ENCODE data around the gene BCL2L14. TPM values are rescaled to one million over a fixed set of nuclear protein-coding genes. Genes with fewer than 3 reads are reported as not detected.
A peak's percentile ranks its signal among the peaks of the same experiment; 100 is the strongest.

BCL2L14 gene
- total and polyA plus RNA-seq, 4 experiments from 2014 or later = 0.41 to 1.9 (median 1.5) TPM

GRCh38 chr12:12028668-12029402, 41.9 kb upstream of the BCL2L14 start:
- H3K4me1 ChIP-seq (ENCODE audit: insufficient read depth, low read length) = peaks cover 43% of the 10 kb centered on the region
- no peak for DNase-seq
- Mint-ChIP-seq H3K36me3 (peaks cover 3 to 15% of the 10 kb centered on the region in 2 donors), H3K4me3 (no peak overlapping the region), H3K27me3 (no peaks in the 10 kb centered on the region), H3K9me3 (peaks cover 2 to 20% (median 11%) of the 10 kb centered on the region in 8 donors), H3K4me1 (peaks cover 40 to 47% (median 43%) of the 10 kb centered on the region in 4 donors), H3K27ac (peak overlapping the region in 4 of 7 donors; percentile 2 to 88 (median 66))
- no peaks in the 10 kb centered on the region for H3K27me3 ChIP-seq (ENCODE audit: insufficient read depth, low read length)
- H3K4me3 ChIP-seq (ENCODE audit: low read length in 2 of 2) = no peak overlapping the region
- H3K9me3 ChIP-seq (ENCODE audit: control insufficient read depth in 1 of 2, low read length in 2 of 2) = peaks cover 0 to 3% of the 10 kb centered on the region in 2 donors
- H3K36me3 ChIP-seq (ENCODE audit: insufficient read depth, low read length) = no peaks in the 10 kb centered on the region
- CTCF ChIA-PET (ENCODE audit: partially characterized antibody) = interaction anchor here (1.0 to 1.8 kb wide), 5 partner anchors 20 to 448 kb away, joined by 3 to 9 read pairs (median 3); no protein-coding TSS in a partner anchor
- intact Hi-C loops (cut with micrococcal nuclease) = no loop called here
- no peak overlapping the region for H3K27ac ChIP-seq (ENCODE audit: low read depth, low read length)
- POLR2A ChIA-PET (ENCODE audit: partially characterized antibody) = interaction anchor here (1.5 kb wide), 1 partner anchor 20 kb away, joined by 6 read pairs; no protein-coding TSS in a partner anchor

DNA sequence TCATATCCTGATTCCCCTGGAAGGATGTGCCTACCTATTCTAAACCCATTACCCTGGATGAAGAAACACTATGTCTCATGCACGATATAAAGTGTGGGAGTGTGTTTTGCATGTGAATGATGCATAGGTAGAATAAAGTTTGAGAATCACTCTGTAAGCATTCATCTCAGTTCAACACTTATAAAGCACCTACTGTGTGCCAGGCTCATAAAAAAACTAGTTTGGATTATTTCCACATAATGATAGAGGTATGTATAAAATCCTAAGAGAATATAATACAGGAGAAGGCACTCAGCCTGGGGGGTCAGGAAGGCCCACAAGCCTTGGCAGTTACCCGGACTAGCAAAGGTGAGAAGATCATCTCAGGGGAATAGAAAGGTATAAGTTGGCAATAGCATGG, 41.1 kb upstream of the BCL2L14 start:
- H3K36me3 ChIP-seq (ENCODE audit: insufficient read depth, low read length) = no peaks in the 10 kb centered on the region
- Mint-ChIP-seq H3K27me3 (no peaks in the 10 kb centered on the region), H3K36me3 (peaks cover 3 to 15% of the 10 kb centered on the region in 2 donors), H3K27ac (peak overlapping the region in 5 of 7 donors; percentile 24 to 79 (median 69)), H3K4me1 (peaks cover 35 to 39% (median 36%) of the 10 kb centered on the region in 4 donors), H3K9me3 (peaks cover 2 to 20% (median 11%) of the 10 kb centered on the region in 8 donors), H3K4me3 (no peak overlapping the region)
- CTCF ChIA-PET (ENCODE audit: partially characterized antibody) = interaction anchor here (0.6 to 1.8 kb wide), 5 partner anchors 21 to 449 kb away, joined by 3 to 9 read pairs (median 5); no protein-coding TSS in a partner anchor
- H3K4me1 ChIP-seq (ENCODE audit: insufficient read depth, low read length) = peaks cover 35% of the 10 kb centered on the region
- no peaks in the 10 kb centered on the region for H3K27me3 ChIP-seq (ENCODE audit: insufficient read depth, low read length)
- H3K27ac ChIP-seq (ENCODE audit: low read depth, low read length) = no peak overlapping the region
- POLR2A ChIA-PET (ENCODE audit: partially characterized antibody) = interaction anchor here (1.5 kb wide), 1 partner anchor 21 kb away, joined by 6 read pairs; no protein-coding TSS in a partner anchor
- intact Hi-C loops (cut with micrococcal nuclease) = loop anchor here (5.0 kb wide), 2 partner anchors 152 to 302 kb away; no protein-coding TSS in a partner anchor
- DNase-seq = no peak
- H3K4me3 ChIP-seq (ENCODE audit: low read length in 2 of 2) = no peak overlapping the region
- H3K9me3 ChIP-seq (ENCODE audit: control insufficient read depth in 1 of 2, low read length in 2 of 2) = peaks cover 0 to 3% of the 10 kb centered on the region in 2 donors

- Mint-ChIP-seq H3K4me3 (peak overlapping the region; percentile 77 to 93 (median 86)), H3K27ac (peak overlapping the region; percentile 77 to 96 (median 92)), H3K4me1 (peaks cover 22 to 24% (median 24%) of the 10 kb centered on the region in 4 donors), H3K9me3 (peaks cover 0 to 7% (median 0%) of the 10 kb centered on the region in 8 donors), H3K27me3 (no peaks in the 10 kb centered on the region), H3K36me3 (peaks cover 0 to 2% of the 10 kb centered on the region in 2 donors)
- ChIA-PET POLR2A (ENCODE audit: partially characterized antibody) (interaction anchor here (0.7 to 3.8 kb wide), 12 partner anchors 22 to 451 kb away, joined by 3 to 72 read pairs (median 8); partner anchors contain the start of gene ETV6), CTCF (ENCODE audit: partially characterized antibody) (interaction anchor here (0.8 to 9.6 kb wide), 55 partner anchors 9 to 544 kb away, joined by 3 to 388 read pairs (median 6); partner anchors contain the start of gene ETV6)
- Histone ChIP-seq H3K9me3 (ENCODE audit: control insufficient read depth in 1 of 2, low read length in 2 of 2) (no peaks in the 10 kb centered on the region), H3K4me1 (ENCODE audit: insufficient read depth, low read length) (peaks cover 20% of the 10 kb centered on the region), H3K27me3 (ENCODE audit: insufficient read depth, low read length) (no peaks in the 10 kb centered on the region), H3K4me3 (ENCODE audit: low read length in 2 of 2) (peak overlapping the region in 1 of 2 donors; percentile 80), H3K36me3 (ENCODE audit: insufficient read depth, low read length) (no peaks in the 10 kb centered on the region), H3K27ac (ENCODE audit: low read depth, low read length) (peak overlapping the region; percentile 19)
- intact Hi-C loops (cut with micrococcal nuclease) = loop anchor here (1.0 to 5.0 kb wide), 5 partner anchors 51 to 305 kb away; no protein-coding TSS in a partner anchor
- peak in 1 of 5 donors; percentile 11 for DNase-seq
These were observed 38.4 kb upstream of the BCL2L14 start for GRCh38 chr12:12032260-12032791.

DNA sequence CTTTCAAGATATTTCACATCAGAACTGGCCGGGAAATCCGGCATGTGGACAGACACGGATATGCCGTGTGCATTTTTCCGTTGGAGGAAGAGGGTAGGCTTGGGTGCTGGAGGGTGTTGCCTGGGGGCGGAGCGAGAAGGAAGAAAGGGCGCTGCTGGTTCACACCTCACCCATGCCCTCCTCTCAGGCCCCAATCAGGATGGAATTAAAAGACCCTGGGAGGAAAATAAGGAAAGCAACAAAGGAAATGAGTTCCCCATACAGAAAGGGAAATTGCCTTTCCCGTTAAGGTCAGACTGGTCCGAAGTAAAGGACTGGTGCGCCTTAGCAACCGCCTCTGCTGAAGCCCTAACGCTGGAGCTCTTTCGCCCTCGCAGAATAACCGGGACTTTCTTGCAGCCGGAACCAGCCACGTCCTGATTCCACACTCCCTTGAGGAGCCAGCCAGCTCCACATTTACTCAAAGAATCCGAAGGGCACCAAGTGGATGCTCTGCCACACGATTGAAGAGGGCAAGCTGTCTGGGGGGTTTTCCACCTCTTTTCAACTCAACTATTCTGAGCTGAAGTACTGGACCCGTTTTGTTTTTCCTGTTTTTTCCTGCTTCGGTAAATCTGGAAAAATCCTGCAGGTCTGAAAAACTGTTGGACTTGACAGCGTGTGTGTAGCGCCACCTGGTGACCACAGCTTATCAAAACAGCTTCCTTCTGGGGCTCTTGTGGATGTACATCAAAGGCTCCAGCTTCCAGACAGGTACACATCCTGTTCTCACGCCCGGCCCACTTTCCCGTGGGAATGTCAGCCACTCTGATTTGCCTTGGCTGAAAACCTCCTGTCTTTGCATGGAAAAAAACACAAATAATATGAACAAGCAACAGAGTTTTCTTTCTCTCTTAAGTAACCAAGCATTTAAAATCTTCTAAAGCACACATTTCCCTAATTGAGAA, 37.6 kb upstream of the BCL2L14 start:
- ChIA-PET CTCF (ENCODE audit: partially characterized antibody) (interaction anchor here (0.7 to 9.6 kb wide), 85 partner anchors 8 to 545 kb away, joined by 3 to 388 read pairs (median 5); partner anchors contain the start of gene ETV6), POLR2A (ENCODE audit: partially characterized antibody) (interaction anchor here (1.0 to 3.8 kb wide), 15 partner anchors 23 to 487 kb away, joined by 3 to 72 read pairs (median 7); partner anchors contain the start of gene ETV6)
- Histone ChIP-seq H3K36me3 (ENCODE audit: insufficient read depth, low read length) (no peaks in the 10 kb centered on the region), H3K27ac (ENCODE audit: low read depth, low read length) (peak overlapping the region; percentile 53), H3K27me3 (ENCODE audit: insufficient read depth, low read length) (no peaks in the 10 kb centered on the region), H3K4me1 (ENCODE audit: insufficient read depth, low read length) (peaks cover 20% of the 10 kb centered on the region), H3K4me3 (ENCODE audit: low read length in 2 of 2) (peak overlapping the region; percentile 52 to 80), H3K9me3 (ENCODE audit: control insufficient read depth in 1 of 2, low read length in 2 of 2) (no peaks in the 10 kb centered on the region)
- H3K4me1 Mint-ChIP-seq = peaks cover 19 to 24% (median 21%) of the 10 kb centered on the region in 4 donors
- peak overlapping the region; percentile 77 to 96 (median 92) for H3K27ac Mint-ChIP-seq
- no peaks in the 10 kb centered on the region for H3K36me3 Mint-ChIP-seq
- peak; percentile 66 to 74 (median 70) for DNase-seq
- peak overlapping the region; percentile 77 to 93 (median 86) for H3K4me3 Mint-ChIP-seq
- H3K27me3 Mint-ChIP-seq = peaks cover 0 to 3% of the 10 kb centered on the region in 2 donors
- intact Hi-C loops (cut with micrococcal nuclease) = loop anchor here (1.0 to 5.0 kb wide), 10 partner anchors 25 to 479 kb away; partner anchors contain the start of gene ETV6
- H3K9me3 Mint-ChIP-seq = peaks cover 0 to 2% (median 0%) of the 10 kb centered on the region in 8 donors

GRCh38 chr12:12033824-12034223, 36.9 kb upstream of the BCL2L14 start:
- H3K36me3 Mint-ChIP-seq = no peaks in the 10 kb centered on the region
- H3K9me3 Mint-ChIP-seq = peaks cover 0 to 1% (median 0%) of the 10 kb centered on the region in 8 donors
- Histone ChIP-seq H3K4me3 (ENCODE audit: low read length in 2 of 2) (no peak overlapping the region), H3K9me3 (ENCODE audit: control insufficient read depth in 1 of 2, low read length in 2 of 2) (no peaks in the 10 kb centered on the region), H3K27ac (ENCODE audit: low read depth, low read length) (no peak overlapping the region), H3K4me1 (ENCODE audit: insufficient read depth, low read length) (peaks cover 20% of the 10 kb centered on the region), H3K27me3 (ENCODE audit: insufficient read depth, low read length) (no peaks in the 10 kb centered on the region), H3K36me3 (ENCODE audit: insufficient read depth, low read length) (no peaks in the 10 kb centered on the region)
- no peak for DNase-seq
- H3K27ac Mint-ChIP-seq = peak overlapping the region in 4 of 7 donors; percentile 1 to 83 (median 45)
- intact Hi-C loops (cut with micrococcal nuclease) = loop anchor here (1.0 to 5.0 kb wide), 9 partner anchors 26 to 480 kb away; partner anchors contain the start of gene ETV6
- H3K27me3 Mint-ChIP-seq = peaks cover 0 to 3% of the 10 kb centered on the region in 2 donors
- peak overlapping the region in 4 of 8 donors; percentile 85 to 92 (median 87) for H3K4me3 Mint-ChIP-seq
- POLR2A ChIA-PET (ENCODE audit: partially characterized antibody) = interaction anchor here (1.0 to 3.8 kb wide), 12 partner anchors 24 to 488 kb away, joined by 3 to 72 read pairs (median 8); partner anchors contain the start of gene ETV6
- H3K4me1 Mint-ChIP-seq = peaks cover 16 to 24% (median 21%) of the 10 kb centered on the region in 4 donors
- CTCF ChIA-PET (ENCODE audit: partially characterized antibody) = interaction anchor here (0.9 to 9.6 kb wide), 64 partner anchors 8 to 546 kb away, joined by 3 to 388 read pairs (median 6); partner anchors contain the start of gene ETV6

DNA sequence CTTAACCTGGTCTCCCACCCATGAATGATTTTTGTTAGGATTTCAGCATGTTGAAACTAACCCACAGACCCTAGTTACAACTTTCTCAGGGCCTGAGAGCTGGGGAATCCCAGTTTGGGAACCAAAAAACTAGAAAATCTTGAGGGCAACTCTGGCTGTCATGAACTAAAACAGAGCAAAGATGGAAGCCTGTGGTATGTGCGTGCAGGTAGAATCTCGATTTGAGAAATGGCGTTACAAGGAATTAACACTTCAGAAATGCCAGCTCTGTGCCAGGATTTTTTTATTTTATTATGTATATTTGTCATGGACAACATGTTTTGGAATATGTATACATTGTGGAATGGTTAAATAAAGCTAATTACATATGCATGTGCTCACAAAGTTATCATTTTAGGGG, 36.4 kb upstream of the BCL2L14 start:
- DNase-seq = no peak

More for the DNA sequence above, 36.4 kb upstream of the BCL2L14 start:
- H3K27me3 ChIP-seq (ENCODE audit: insufficient read depth, low read length) = no peaks in the 10 kb centered on the region
- intact Hi-C loops (cut with micrococcal nuclease) = loop anchor here (5.0 kb wide), 2 partner anchors 157 to 307 kb away; no protein-coding TSS in a partner anchor
- CTCF ChIA-PET (ENCODE audit: partially characterized antibody) = interaction anchor here (1.0 to 9.6 kb wide), 33 partner anchors 9 to 489 kb away, joined by 3 to 388 read pairs (median 8); partner anchors contain the start of gene ETV6
- POLR2A ChIA-PET (ENCODE audit: partially characterized antibody) = interaction anchor here (2.0 to 3.8 kb wide), 3 partner anchors 24 to 384 kb away, joined by 8 to 72 read pairs (median 25); partner anchors contain the start of gene ETV6
- Mint-ChIP-seq H3K36me3 (no peaks in the 10 kb centered on the region), H3K4me3 (no peak overlapping the region), H3K4me1 (peaks cover 16 to 24% (median 21%) of the 10 kb centered on the region in 4 donors), H3K27me3 (peaks cover 0 to 4% of the 10 kb centered on the region in 2 donors), H3K9me3 (peaks cover 0 to 1% (median 0%) of the 10 kb centered on the region in 8 donors), H3K27ac (no peak overlapping the region)
- H3K9me3 ChIP-seq (ENCODE audit: control insufficient read depth in 1 of 2, low read length in 2 of 2) = no peaks in the 10 kb centered on the region
- H3K4me1 ChIP-seq (ENCODE audit: insufficient read depth, low read length) = peaks cover 20% of the 10 kb centered on the region
- no peak overlapping the region for H3K27ac ChIP-seq (ENCODE audit: low read depth, low read length)
- no peak overlapping the region for H3K4me3 ChIP-seq (ENCODE audit: low read length in 2 of 2)
- H3K36me3 ChIP-seq (ENCODE audit: insufficient read depth, low read length) = no peaks in the 10 kb centered on the region

All from CD4-positive, alpha-beta memory T cell (primary cell).